GM12878 (cell line): ENCODE data around the gene NEBL. TPM values are rescaled to one million over a fixed set of nuclear protein-coding genes. Genes with fewer than 3 reads are reported as not detected.

ENCODE experiments used
- ATAC-seq: fragments of 200-7000 bp; cut with Tn5 transposase; 3 replicates; pipeline ENCODE4 v1.9.1; 2020; ENCODE audit warnings: mild to moderate bottlenecking, moderate library complexity
- BruUV-seq: library from RNA; stranded (reverse); fragments of 400-500 nt; replicated peaks from 2 replicates; lab custom pipeline; 2021; lab: Mats Ljungman, UMichigan
- CTCF ChIA-PET: fragments of 300-600 bp; sonication (Branson Sonifier 250); formaldehyde crosslinking; extraction: SDS; loops from one replicate; lab custom pipeline; 2021; ENCODE audit warnings: inconsistent platforms; lab: Yijun Ruan, JAX
- POLR2A ChIA-PET: fragments of 350-600 bp; formaldehyde crosslinking; extraction: SDS; loops from one replicate; lab custom pipeline; 2021; ENCODE audit warnings: inconsistent platforms; lab: Charles Lee
- RAD21 ChIA-PET: fragments of 300-600 bp; sonication (Branson Sonifier 250); formaldehyde crosslinking; loops from one replicate; lab custom pipeline; 2023; ENCODE audit warnings: antibody characterized with exemption; ENCODE audit not compliant: unreplicated experiment; lab: Charles Lee
- SMC1A ChIA-PET: fragments of 300-600 bp; sonication (Branson Sonifier 250); formaldehyde crosslinking; loops from one replicate; lab custom pipeline; 2023; ENCODE audit not compliant: unreplicated experiment, uncharacterized antibody; lab: Charles Lee
- DNase-seq: peaks from one replicate; pipeline ENCODE4 v3.0.0-alpha.2; 2011; ENCODE audit warnings: low read depth, low spot score
- FAIRE-seq: peaks from 3 replicates; lab custom pipeline; 2011; peaks lifted over from hg19 to GRCh38; lab: Jason Lieb, UNC
- H2AFZ ChIP-seq: 2 replicates; pipeline ENCODE4 v1.6.0; 2011; ENCODE audit warnings: low read depth, low read length, control low read depth; ENCODE audit not compliant: control insufficient read depth
- H3K27ac ChIP-seq: 2 replicates; pipeline ENCODE4 v1.5.1; 2011; ENCODE audit warnings: control low read depth; ENCODE audit not compliant: control insufficient read depth, insufficient read depth
- H3K27me3 ChIP-seq, 2 experiments: replicated peaks in 1 of 2; 2 replicates each; pipeline versions ENCODE4 v1.6.0 to v1.6.1; 2011; ENCODE audit warnings: low read length in 1 of 2; ENCODE audit not compliant: control insufficient read depth in 2 of 2, insufficient read depth in 2 of 2
- H3K36me3 ChIP-seq, 2 experiments: 2 replicates each; pipeline ENCODE4 v1.5.1; 2011; ENCODE audit warnings: low read length in 1 of 2; ENCODE audit not compliant: control insufficient read depth in 2 of 2, insufficient read depth in 2 of 2
- H3K4me1 ChIP-seq: 2 replicates; pipeline ENCODE4 v1.6.1; 2011; ENCODE audit warnings: mild to moderate bottlenecking, low read length, moderate library complexity, mixed read lengths; ENCODE audit not compliant: control insufficient read depth, insufficient read depth
- H3K4me2 ChIP-seq: 2 replicates; pipeline ENCODE4 v1.6.0; 2011; ENCODE audit warnings: control low read depth; ENCODE audit not compliant: control insufficient read depth, insufficient read depth
- H3K4me3 ChIP-seq: fragments of 200-600 bp; sonication (generic); 2 replicates; pipeline ENCODE4 v1.5.1; 2016
- H3K79me2 ChIP-seq: 2 replicates; pipeline ENCODE4 v1.6.0; 2011; ENCODE audit warnings: low read length; ENCODE audit not compliant: control insufficient read depth, insufficient read depth
- H3K9ac ChIP-seq: 2 replicates; pipeline ENCODE4 v1.8.0; 2011; ENCODE audit warnings: low read length, control low read depth, mixed read lengths; ENCODE audit not compliant: control insufficient read depth, insufficient read depth
- H3K9me3 ChIP-seq: replicated peaks from 3 replicates; pipeline ENCODE4 v1.5.1; 2011; ENCODE audit warnings: mild to moderate bottlenecking, low read length; ENCODE audit not compliant: control insufficient read depth, insufficient read depth
- H4K20me1 ChIP-seq: 2 replicates; pipeline ENCODE4 v1.6.0; 2011; ENCODE audit not compliant: control insufficient read depth, insufficient read depth
- BRCA1 ChIP-seq: IDR thresholded peaks from 2 replicates; pipeline ENCODE4 v1.6.1; 2011; ENCODE audit warnings: low read depth, low read length, improper control_type of control experiment
- CHD2 ChIP-seq: IDR thresholded peaks from 2 replicates; pipeline ENCODE4 v1.6.1; 2011; ENCODE audit warnings: low read depth, low read length, improper control_type of control experiment, borderline replicate concordance
- ESRRA ChIP-seq: IDR thresholded peaks from 2 replicates; pipeline ENCODE4 v1.6.1; 2012; ENCODE audit warnings: mild to moderate bottlenecking, low read length, improper control_type of control experiment
- FOXM1 ChIP-seq: IDR thresholded peaks from 2 replicates; pipeline ENCODE4 v1.6.1; 2012; ENCODE audit warnings: low read depth, mild to moderate bottlenecking, inconsistent platforms, low read length, moderate library complexity
- HDAC2 ChIP-seq: fragments of 200-600 bp; sonication (generic); IDR thresholded peaks from 2 replicates; pipeline ENCODE4 v1.6.1; 2017
- IKZF1 ChIP-seq: fragments of 450-650 bp; conservative IDR thresholded peaks from 2 replicates; pipeline ENCODE4 v1.6.1; 2017; ENCODE audit warnings: antibody characterized with exemption, mild to moderate bottlenecking
- IRF3 ChIP-seq: fragments of 450-650 bp; IDR thresholded peaks from 2 replicates; pipeline ENCODE4 v1.6.1; 2014; ENCODE audit warnings: mild to moderate bottlenecking
- KLF5 ChIP-seq: fragments of 450-650 bp; IDR thresholded peaks from 2 replicates; pipeline ENCODE4 v1.6.1; 2014; ENCODE audit warnings: mild to moderate bottlenecking; ENCODE audit not compliant: partially characterized antibody
- POLR2A ChIP-seq: IDR thresholded peaks from 2 replicates; pipeline ENCODE4 v1.6.1; 2011; ENCODE audit warnings: low read depth, mild to moderate bottlenecking, low read length
- SIN3A ChIP-seq: IDR thresholded peaks from 2 replicates; pipeline ENCODE4 v1.6.1; 2012; ENCODE audit warnings: low read depth, low read length, improper control_type of control experiment
- YY1 ChIP-seq: IDR thresholded peaks from 2 replicates; pipeline ENCODE4 v1.6.1; 2011; ENCODE audit warnings: low read depth, mild to moderate bottlenecking, low read length
- ZBED1 ChIP-seq: IDR thresholded peaks from 2 replicates; pipeline ENCODE4 v1.6.1; 2016; ENCODE audit warnings: borderline replicate concordance
- ZNF217 ChIP-seq: fragments of 450-650 bp; IDR thresholded peaks from 2 replicates; pipeline ENCODE4 v1.6.1; 2017; ENCODE audit warnings: antibody characterized with exemption, mild to moderate bottlenecking
- WGBS: methylation state at CpG from one replicate; pipeline ENCODE4 v1.1.6; 2016; ENCODE audit warnings: low lambda C conversion rate; ENCODE audit not compliant: insufficient replicate concordance, insufficient coverage; ENCODE audit errors: missing lambda C conversion rate; 5-methylcytosine and 5-hydroxymethylcytosine counted together
- in situ Hi-C: fragments of 300-500 bp; cut with MboI; formaldehyde crosslinking; loops from 9 replicates; pipeline ENCODE4 v1.14.3; 2018; ENCODE audit warnings: mixed read lengths
- intact Hi-C: fragments of 100-400 bp; cut with micrococcal nuclease; formaldehyde crosslinking; loops from one replicate; pipeline ENCODE4 v1.14.2; 2022; ENCODE audit not compliant: unreplicated experiment
- polyA plus RNA-seq, 11 experiments: library from polyadenylated mRNA; depleted of rRNA in 4 of 11; unstranded in 6 of 11; stranded (reverse) in 5 of 11; fragments of >200 nt; fragmentation: Nextera tagmentation in 4 of 11; fragmentation: Illumina TruSeq in 1 of 11; extraction: Ambion mirVana in 4 of 11; extraction: Trizol in 1 of 11; gene quantifications; 1 replicate in 1 of 11; 2 replicates in 10 of 11; pipeline versions ENCODE4 v1.2.1 to v1.2.3, GENCODE V29; 2011 to 2016; ENCODE audit warnings: inconsistent platforms in 2 of 11, missing spikeins in 2 of 11, low read depth in 1 of 11
- total RNA-seq, 4 experiments: library from RNA; depleted of rRNA in 3 of 4; stranded (reverse); fragments of >200 nt in 3 of 4; fragmentation: Illumina TruSeq in 1 of 4; extraction: Trizol in 1 of 4; gene quantifications; 2 replicates each; pipeline versions ENCODE4 v1.2.1 to v1.2.3, GENCODE V29; 2013 to 2021
- TF ChIP-seq, protein P1 (sequence below): fragments of 450-650 bp; IDR thresholded peaks from 2 replicates; pipeline ENCODE4 v1.6.1; 2017; ENCODE audit warnings: mild to moderate bottlenecking, moderate library complexity
- TF ChIP-seq, protein P2 (sequence below): IDR thresholded peaks from 2 replicates; pipeline ENCODE4 v1.6.1; 2011; ENCODE audit warnings: mild to moderate bottlenecking, low read depth, low read length, moderate library complexity; ENCODE audit not compliant: insufficient replicate concordance

NEBL gene
- total and polyA plus RNA-seq, 10 of the 15 experiments (the other 5 are each of a cell fraction or from before 2014, with no cell fraction given): 0.04 to 0.56 (median 0.11) TPM; not detected in 6

GRCh38 chr10:20879136-20879535 is 18.0 kb downstream of the NEBL start:
- no peak overlapping the region for H3K9ac ChIP-seq
- DNase-seq (no peak), FAIRE-seq (no peak), ATAC-seq (no peak)
- ChIA-PET CTCF (no interaction called here), POLR2A (no interaction called here), SMC1A (no interaction called here), RAD21 (no interaction called here)
- H3K27ac ChIP-seq: no peak overlapping the region
- BruUV-seq: no TSS peak
- 42% methylated on average over 2 of the region's 2 CpGs for WGBS
- H3K27me3 ChIP-seq: no peaks in the 10 kb centered on the region
- intact Hi-C loops: no loop called here
- in situ Hi-C loops: no loop called here
- H3K36me3 ChIP-seq: no peaks in the 10 kb centered on the region
- no peak overlapping the region for H3K4me3 ChIP-seq
- H3K79me2 ChIP-seq: no peaks in the 10 kb centered on the region
- H3K4me2 ChIP-seq: no peak overlapping the region
- no peaks in the 10 kb centered on the region for H4K20me1 ChIP-seq
- TF ChIP-seq, protein P1, sequence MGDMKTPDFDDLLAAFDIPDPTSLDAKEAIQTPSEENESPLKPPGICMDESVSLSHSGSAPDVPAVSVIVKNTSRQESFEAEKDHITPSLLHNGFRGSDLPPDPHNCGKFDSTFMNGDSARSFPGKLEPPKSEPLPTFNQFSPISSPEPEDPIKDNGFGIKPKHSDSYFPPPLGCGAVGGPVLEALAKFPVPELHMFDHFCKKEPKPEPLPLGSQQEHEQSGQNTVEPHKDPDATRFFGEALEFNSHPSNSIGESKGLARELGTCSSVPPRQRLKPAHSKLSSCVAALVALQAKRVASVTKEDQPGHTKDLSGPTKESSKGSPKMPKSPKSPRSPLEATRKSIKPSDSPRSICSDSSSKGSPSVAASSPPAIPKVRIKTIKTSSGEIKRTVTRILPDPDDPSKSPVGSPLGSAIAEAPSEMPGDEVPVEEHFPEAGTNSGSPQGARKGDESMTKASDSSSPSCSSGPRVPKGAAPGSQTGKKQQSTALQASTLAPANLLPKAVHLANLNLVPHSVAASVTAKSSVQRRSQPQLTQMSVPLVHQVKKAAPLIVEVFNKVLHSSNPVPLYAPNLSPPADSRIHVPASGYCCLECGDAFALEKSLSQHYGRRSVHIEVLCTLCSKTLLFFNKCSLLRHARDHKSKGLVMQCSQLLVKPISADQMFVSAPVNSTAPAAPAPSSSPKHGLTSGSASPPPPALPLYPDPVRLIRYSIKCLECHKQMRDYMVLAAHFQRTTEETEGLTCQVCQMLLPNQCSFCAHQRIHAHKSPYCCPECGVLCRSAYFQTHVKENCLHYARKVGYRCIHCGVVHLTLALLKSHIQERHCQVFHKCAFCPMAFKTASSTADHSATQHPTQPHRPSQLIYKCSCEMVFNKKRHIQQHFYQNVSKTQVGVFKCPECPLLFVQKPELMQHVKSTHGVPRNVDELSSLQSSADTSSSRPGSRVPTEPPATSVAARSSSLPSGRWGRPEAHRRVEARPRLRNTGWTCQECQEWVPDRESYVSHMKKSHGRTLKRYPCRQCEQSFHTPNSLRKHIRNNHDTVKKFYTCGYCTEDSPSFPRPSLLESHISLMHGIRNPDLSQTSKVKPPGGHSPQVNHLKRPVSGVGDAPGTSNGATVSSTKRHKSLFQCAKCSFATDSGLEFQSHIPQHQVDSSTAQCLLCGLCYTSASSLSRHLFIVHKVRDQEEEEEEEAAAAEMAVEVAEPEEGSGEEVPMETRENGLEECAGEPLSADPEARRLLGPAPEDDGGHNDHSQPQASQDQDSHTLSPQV: no peak
- no peak for TF ChIP-seq IRF3
- no peak for TF ChIP-seq CHD2
- no peak for TF ChIP-seq BRCA1
- no peak for TF ChIP-seq ZNF217
- no peak for TF ChIP-seq ZBED1
- no peak for TF ChIP-seq YY1
- TF ChIP-seq KLF5: no peak
- no peak for TF ChIP-seq FOXM1
- TF ChIP-seq SIN3A: no peak
- TF ChIP-seq ESRRA: no peak
- TF ChIP-seq IKZF1: no peak
- TF ChIP-seq HDAC2: no peak
- TF ChIP-seq POLR2A: no peak
- TF ChIP-seq, protein P2, sequence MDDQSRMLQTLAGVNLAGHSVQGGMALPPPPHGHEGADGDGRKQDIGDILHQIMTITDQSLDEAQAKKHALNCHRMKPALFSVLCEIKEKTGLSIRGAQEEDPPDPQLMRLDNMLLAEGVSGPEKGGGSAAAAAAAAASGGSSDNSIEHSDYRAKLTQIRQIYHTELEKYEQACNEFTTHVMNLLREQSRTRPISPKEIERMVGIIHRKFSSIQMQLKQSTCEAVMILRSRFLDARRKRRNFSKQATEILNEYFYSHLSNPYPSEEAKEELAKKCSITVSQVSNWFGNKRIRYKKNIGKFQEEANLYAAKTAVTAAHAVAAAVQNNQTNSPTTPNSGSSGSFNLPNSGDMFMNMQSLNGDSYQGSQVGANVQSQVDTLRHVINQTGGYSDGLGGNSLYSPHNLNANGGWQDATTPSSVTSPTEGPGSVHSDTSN: no peak
- H3K4me1 ChIP-seq: no peaks in the 10 kb centered on the region
- no peaks in the 10 kb centered on the region for H3K9me3 ChIP-seq
- no peak overlapping the region for H2AFZ ChIP-seq
